Gastrocnemius medialis (tissue), 4 donors: ENCODE data around the gene KIRREL1.

ENCODE experiments used
- CTCF ChIP-seq, 5 experiments: fragments of 450-650 bp in 3 of 5; fragments of 200-600 bp in 2 of 5; sonication (generic) in 2 of 5; IDR thresholded peaks in 4 of 5; conservative IDR thresholded peaks in 1 of 5; 1 replicate in 4 of 5; 2 replicates in 1 of 5; pipeline ENCODE4 v1.5.1; 2016 to 2019; ENCODE audit warnings: antibody characterized with exemption in 5 of 5, mild to moderate bottlenecking in 3 of 5, moderate library complexity in 3 of 5
- POLR2A ChIP-seq, 2 donors: fragments of 450-650 bp; IDR thresholded peaks; one replicate each; pipeline ENCODE4 v1.6.1; 2017; ENCODE audit warnings: antibody characterized with exemption in 2 of 2, mild to moderate bottlenecking in 2 of 2, moderate library complexity in 2 of 2

GRCh38 chr1:157966031-157966537 lies 27.4 kb upstream of the KIRREL1 start:
- TF ChIP-seq CTCF (IDR thresholded peaks at IDR 0.05 in 4 of 5, conservative IDR thresholded peaks at IDR 0.05 in 1 of 5) (no peak), POLR2A (IDR thresholded peaks at IDR 0.05) (no peak)
